NCI-H526 (cell line): ENCODE measurements around the gene CSRNP3.
A peak's percentile ranks its signal among the peaks of the same experiment; 100 is the strongest.

ENCODE experiments used
- DNase-seq, 2 experiments: peaks; one replicate each; lab custom pipeline; 2025; lab: John Stamatoyannopoulos, UW

The CSRNP3 gene

GRCh38 chr2:165469417-165469816 lies at the start of gene CSRNP3:
TSS of gene CSRNP3 (plus strand) at chr2:165469698. CDS start at chr2:165595066, 125,368 bp downstream.
- DNase-seq = peak; percentile 81 to 90

GRCh38 chr2:165420231-165420630 lies 49.3 kb upstream of the CSRNP3 start:
- no peak for DNase-seq

GRCh38 chr2:165423081-165423480 lies 46.4 kb upstream of the CSRNP3 start:
- no peak for DNase-seq

GRCh38 chr2:165425556-165425955 lies 43.9 kb upstream of the CSRNP3 start:
- DNase-seq = no peak

GRCh38 chr2:165427686-165428085 lies 41.8 kb upstream of the CSRNP3 start:
- DNase-seq = no peak

GRCh38 chr2:165428926-165429325 lies 40.6 kb upstream of the CSRNP3 start:
- no peak for DNase-seq

GRCh38 chr2:165431014-165431413 lies 38.5 kb upstream of the CSRNP3 start:
- peak; percentile 29 to 51 for DNase-seq

- no peak for DNase-seq
These were observed 37.1 kb upstream of the CSRNP3 start for GRCh38 chr2:165432234-165432966.

- DNase-seq = peak in 1 of 2 experiments; percentile 9
These were observed 34.5 kb upstream of the CSRNP3 start for GRCh38 chr2:165434865-165435496.

- DNase-seq = no peak
These were observed 33.9 kb upstream of the CSRNP3 start for GRCh38 chr2:165435611-165436010.

- DNase-seq = no peak
These were observed 32.9 kb upstream of the CSRNP3 start for GRCh38 chr2:165436559-165436958.

- no peak for DNase-seq
These were observed 29.1 kb upstream of the CSRNP3 start for GRCh38 chr2:165440367-165440766.

- DNase-seq = no peak
These were observed 26.0 kb upstream of the CSRNP3 start for GRCh38 chr2:165443511-165443910.

- DNase-seq = no peak
These were observed 21.1 kb upstream of the CSRNP3 start for GRCh38 chr2:165448406-165448805.

GRCh38 chr2:165450156-165450555 lies 19.3 kb upstream of the CSRNP3 start:
- no peak for DNase-seq

GRCh38 chr2:165452327-165452726 lies 17.2 kb upstream of the CSRNP3 start:
- DNase-seq = no peak

- no peak for DNase-seq
These were observed 15.9 kb upstream of the CSRNP3 start for GRCh38 chr2:165453561-165454094.

- no peak for DNase-seq
These were observed 14.6 kb upstream of the CSRNP3 start for GRCh38 chr2:165454905-165455304.

GRCh38 chr2:165456027-165456426 lies 13.5 kb upstream of the CSRNP3 start:
- DNase-seq = no peak

GRCh38 chr2:165462443-165462842 lies 7.1 kb upstream of the CSRNP3 start:
- no peak for DNase-seq

GRCh38 chr2:165466386-165466785 lies 3.1 kb upstream of the CSRNP3 start:
- DNase-seq = no peak

GRCh38 chr2:165467921-165468320 lies 1.6 kb upstream of the CSRNP3 start:
- no peak for DNase-seq

GRCh38 chr2:165470361-165470760 lies 863 bp downstream of the CSRNP3 start:
- DNase-seq = no peak
